Activated naive CD4-positive, alpha-beta T cell treated with anti-CD3 and anti-CD28 coated beads, Interleukin-2, amount 10 ng/mL, durations not matched to agents 5 hours and 36 hours (primary cell): ENCODE results near the gene TMEM232. TPM values are rescaled to one million over a fixed set of nuclear protein-coding genes. Genes with fewer than 3 reads are reported as not detected.

ENCODE experiments used
- microRNA-seq: library from miRNA; unstranded; fragments of <30 nt; microRNA quantifications from one replicate; pipeline ENCODE4 v1.2.0, GENCODE V29; 2022; ENCODE audit warnings: borderline microRNAs expressed, borderline replicate concordance
- total RNA-seq, 2 experiments: library from RNA; stranded (reverse); gene quantifications; one replicate each; pipeline ENCODE4 v1.2.3, GENCODE V29; 2021

The TMEM232 gene
- under 1 TPM; 0.43 to 0.68 TPM for total RNA-seq

DNA sequence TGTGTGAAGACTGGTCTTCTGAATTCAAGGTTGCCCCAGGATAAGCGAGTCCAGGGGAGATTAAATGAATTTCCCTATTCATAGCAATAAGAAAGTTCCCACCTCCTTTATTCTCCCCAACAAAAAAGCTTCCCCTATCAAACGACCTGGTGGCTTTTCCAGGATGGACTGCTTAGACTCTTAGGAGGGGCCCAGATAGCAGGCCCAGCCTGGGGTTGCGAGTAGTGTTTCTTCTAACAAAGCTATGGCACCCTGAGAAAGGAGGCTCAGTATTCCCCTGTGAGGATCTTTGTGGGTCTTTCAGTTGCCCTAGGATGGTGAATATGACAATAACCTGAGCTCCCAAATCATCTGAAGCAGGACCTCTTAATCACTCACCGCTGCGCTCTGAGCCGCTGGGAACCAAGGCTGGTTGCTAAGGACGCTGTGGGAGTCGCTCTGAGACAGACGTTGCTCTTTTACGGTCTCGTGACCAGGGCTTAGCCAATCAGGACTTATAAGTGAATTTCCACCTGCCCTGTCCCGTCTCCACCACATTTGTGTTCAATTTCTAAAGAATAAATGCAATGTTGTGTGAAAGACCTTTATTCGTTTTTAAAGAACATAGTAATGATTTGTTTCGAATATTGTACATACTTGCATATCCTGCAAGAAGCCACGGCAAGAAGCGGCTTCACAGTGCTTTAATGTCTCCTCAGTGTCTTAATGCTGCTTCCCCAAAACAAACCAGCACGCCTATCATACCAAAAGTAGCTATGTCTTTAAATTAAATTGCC lies at the start of gene TMEM232:
Gene TMEM232 (minus strand): TSS at position 423 of the 776 bp plus-strand sequence. CDS start 59,319 bp downstream, outside the sequence.

DNA sequence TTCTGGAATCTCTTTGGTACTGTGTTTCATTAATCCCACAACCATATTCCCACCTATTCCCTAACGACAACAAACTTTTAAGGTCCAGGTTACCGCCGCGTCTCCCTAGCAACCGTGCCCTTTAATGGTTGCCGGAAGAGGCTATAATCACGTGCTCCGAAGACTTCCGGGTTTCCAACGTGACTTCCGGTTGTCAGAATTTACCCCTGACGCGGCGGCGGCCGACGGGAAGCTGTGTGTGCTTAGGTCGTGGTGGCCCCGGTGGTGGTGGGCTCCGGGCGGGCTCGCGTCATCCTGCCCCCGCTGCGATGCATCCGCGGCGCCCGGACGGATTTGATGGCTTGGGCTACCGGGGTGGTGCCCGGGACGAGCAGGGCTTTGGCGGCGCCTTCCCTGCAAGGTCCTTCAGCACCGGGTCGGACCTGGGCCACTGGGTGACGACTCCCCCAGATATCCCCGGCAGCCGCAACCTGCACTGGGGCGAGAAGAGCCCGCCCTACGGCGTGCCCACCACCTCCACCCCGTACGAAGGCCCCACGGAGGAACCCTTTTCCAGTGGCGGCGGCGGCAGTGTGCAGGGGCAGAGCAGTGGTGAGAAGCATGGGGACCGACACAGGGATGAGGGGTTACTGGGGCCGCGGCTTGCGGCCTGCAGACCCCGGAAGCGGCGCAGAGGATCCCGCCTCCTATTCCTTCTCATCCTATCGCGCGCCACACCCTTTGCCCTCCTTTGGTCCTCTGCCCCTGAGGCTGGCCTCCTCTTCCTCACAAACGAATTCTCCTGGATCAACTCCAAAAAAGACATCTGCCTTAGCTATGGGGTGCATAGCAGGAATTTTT lies 12.6 kb upstream of the TMEM232 start, which contains the start of gene SLC25A46:
Gene SLC25A46 (plus strand): TSS at position 196 of the 840 bp plus-strand sequence. CDS start 113 bp downstream, at position 309.

Small RNA genes within 50 kb of the gene (microRNA-seq; reads per million reads assigned to microRNA genes)
- gene MIR548F3: not detected

Other genes starting within 250 kb of the TMEM232 start
- gene SLC25A46, start 12.3 kb upstream of the TMEM232 start, total RNA-seq: 10 to 100 TPM; 41.6 to 41.9 TPM